Middle frontal gyrus (tissue), 1 donor: ENCODE results near the gene EPS8L1.
"Not testable (repeated sequence)": the region's sequence is repeated elsewhere in the genome, so short reads cannot be mapped to it uniquely, and the experiment has no call there.

Source experiments
- DNase-seq: peaks from one replicate; pipeline ENCODE4 v3.0.0-alpha.2; 2015; ENCODE audit warnings: low spot score; ENCODE audit errors: extremely low spot score

Gene EPS8L1

GRCh38 chr19:55075371-55075998 lies at the start of gene EPS8L1:
Gene EPS8L1 (plus strand): TSS chr19:55075869. CDS start chr19:55076445, 576 bp downstream.
- no peak for DNase-seq

- DNase-seq: not testable (repeated sequence)
These were observed 48.6 kb upstream of the EPS8L1 start for GRCh38 chr19:55027140-55027471.

- DNase-seq: no peak
These were observed 48.0 kb upstream of the EPS8L1 start for GRCh38 chr19:55027472-55028337.

GRCh38 chr19:55028757-55029156 lies 46.9 kb upstream of the EPS8L1 start:
- no peak for DNase-seq

GRCh38 chr19:55031178-55031577 lies 44.5 kb upstream of the EPS8L1 start:
- no peak for DNase-seq

GRCh38 chr19:55032170-55032800 lies 43.4 kb upstream of the EPS8L1 start:
- no peak for DNase-seq

GRCh38 chr19:55032976-55033643 lies 42.6 kb upstream of the EPS8L1 start:
- DNase-seq: not testable (repeated sequence)

GRCh38 chr19:55034751-55035150 lies 40.9 kb upstream of the EPS8L1 start:
- DNase-seq: no peak

GRCh38 chr19:55036058-55036457 lies 39.6 kb upstream of the EPS8L1 start:
- DNase-seq: no peak

GRCh38 chr19:55037603-55038002 lies 38.1 kb upstream of the EPS8L1 start:
- DNase-seq: not testable (repeated sequence)

GRCh38 chr19:55040654-55041053 lies 35.0 kb upstream of the EPS8L1 start:
- not testable (repeated sequence) for DNase-seq

GRCh38 chr19:55041244-55041626 lies 34.4 kb upstream of the EPS8L1 start:
- DNase-seq: no peak

GRCh38 chr19:55041627-55042343 lies 33.9 kb upstream of the EPS8L1 start:
- no peak for DNase-seq

- no peak for DNase-seq
These were observed 33.4 kb upstream of the EPS8L1 start for GRCh38 chr19:55042344-55042678.

GRCh38 chr19:55042688-55043087 lies 33.0 kb upstream of the EPS8L1 start:
- no peak for DNase-seq

- DNase-seq: no peak
These were observed 31.4 kb upstream of the EPS8L1 start for GRCh38 chr19:55044286-55044685.

- DNase-seq: no peak
These were observed 30.6 kb upstream of the EPS8L1 start for GRCh38 chr19:55044771-55045716.

GRCh38 chr19:55046975-55047622 lies 28.6 kb upstream of the EPS8L1 start:
- no peak for DNase-seq

GRCh38 chr19:55047951-55048350 lies 27.7 kb upstream of the EPS8L1 start:
- DNase-seq: no peak

- DNase-seq: no peak
These were observed 27.2 kb upstream of the EPS8L1 start for GRCh38 chr19:55048446-55048845.
